ENCODE measurements around the gene TMUB1.

DNA sequence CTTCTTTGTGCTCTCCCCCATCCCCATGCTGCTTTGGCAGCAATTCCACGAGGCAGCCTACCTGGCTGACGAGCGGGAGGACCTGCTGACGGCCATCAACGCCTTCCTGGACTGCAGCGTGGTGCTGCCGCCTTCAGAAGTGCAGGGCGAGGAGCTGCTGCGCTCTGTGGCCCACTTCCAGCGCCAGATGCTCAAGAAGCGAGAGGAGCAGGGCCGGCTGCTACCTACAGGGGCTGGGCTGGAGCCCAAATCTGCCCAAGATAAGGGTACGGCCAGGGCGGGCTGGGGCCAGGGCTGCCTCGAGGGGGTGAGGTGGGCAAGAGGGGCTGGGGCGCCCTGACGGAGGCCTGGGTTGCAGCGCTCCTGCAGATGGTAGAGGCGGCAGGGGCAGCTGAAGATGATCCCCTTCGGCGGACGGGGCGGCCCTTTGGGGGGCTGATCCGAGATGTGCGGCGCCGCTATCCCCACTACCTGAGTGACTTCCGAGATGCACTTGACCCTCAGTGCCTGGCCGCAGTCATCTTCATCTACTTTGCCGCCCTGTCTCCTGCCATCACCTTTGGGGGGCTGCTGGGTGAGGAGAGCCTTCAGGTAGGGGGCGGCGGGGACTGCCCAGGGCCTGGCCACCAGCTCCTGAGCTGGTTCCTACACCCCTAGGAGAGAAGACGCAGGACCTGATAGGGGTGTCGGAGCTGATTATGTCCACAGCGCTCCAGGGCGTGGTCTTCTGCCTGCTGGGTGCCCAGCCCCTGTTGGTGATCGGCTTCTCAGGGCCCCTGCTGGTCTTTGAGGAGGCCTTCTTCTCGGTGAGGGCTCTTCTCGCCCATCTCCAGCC is 12.0 kb downstream of the TMUB1 start:
- TF ChIP-seq, protein P1, sequence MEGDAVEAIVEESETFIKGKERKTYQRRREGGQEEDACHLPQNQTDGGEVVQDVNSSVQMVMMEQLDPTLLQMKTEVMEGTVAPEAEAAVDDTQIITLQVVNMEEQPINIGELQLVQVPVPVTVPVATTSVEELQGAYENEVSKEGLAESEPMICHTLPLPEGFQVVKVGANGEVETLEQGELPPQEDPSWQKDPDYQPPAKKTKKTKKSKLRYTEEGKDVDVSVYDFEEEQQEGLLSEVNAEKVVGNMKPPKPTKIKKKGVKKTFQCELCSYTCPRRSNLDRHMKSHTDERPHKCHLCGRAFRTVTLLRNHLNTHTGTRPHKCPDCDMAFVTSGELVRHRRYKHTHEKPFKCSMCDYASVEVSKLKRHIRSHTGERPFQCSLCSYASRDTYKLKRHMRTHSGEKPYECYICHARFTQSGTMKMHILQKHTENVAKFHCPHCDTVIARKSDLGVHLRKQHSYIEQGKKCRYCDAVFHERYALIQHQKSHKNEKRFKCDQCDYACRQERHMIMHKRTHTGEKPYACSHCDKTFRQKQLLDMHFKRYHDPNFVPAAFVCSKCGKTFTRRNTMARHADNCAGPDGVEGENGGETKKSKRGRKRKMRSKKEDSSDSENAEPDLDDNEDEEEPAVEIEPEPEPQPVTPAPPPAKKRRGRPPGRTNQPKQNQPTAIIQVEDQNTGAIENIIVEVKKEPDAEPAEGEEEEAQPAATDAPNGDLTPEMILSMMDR (IDR thresholded peaks at IDR 0.05), result no peak
- TF ChIP-seq EZH2 (IDR thresholded peaks at IDR 0.05; ENCODE audit: borderline replicate concordance, insufficient read depth, low read depth, low read length, poor library complexity, severe bottlenecking), result no peak

Data from B cell (primary cell).